DOHH2 (cell line): Measurements from ENCODE around the gene FTCD.
"Not testable (repeated sequence)": the region's sequence is repeated elsewhere in the genome, so short reads cannot be mapped to it uniquely, and the experiment has no call there.

Source experiments
- CTCF ChIP-seq: fragments of 200-600 bp; sonication (generic); IDR thresholded peaks from one replicate; pipeline ENCODE4 v1.5.1; 2014; ENCODE audit warnings: antibody characterized with exemption, mild to moderate bottlenecking, low read depth, low read length; ENCODE audit not compliant: poor library complexity, severe bottlenecking
- EZH2phosphoT487 ChIP-seq: fragments of 200-600 bp; sonication (generic); IDR thresholded peaks from 2 replicates; pipeline ENCODE4 v1.6.1; 2017; ENCODE audit warnings: borderline replicate concordance, mild to moderate bottlenecking, antibody characterized with exemption, low read length, moderate library complexity, mixed read lengths

GRCh38 chr21:46170436-46171193 is 15.2 kb upstream of the FTCD start:
- TF ChIP-seq CTCF, EZH2phosphoT487: not testable (repeated sequence)
